GM10847 (cell line): ENCODE results near the gene HSD17B4.

Experiments used
- POLR2A ChIP-seq: IDR thresholded peaks from 2 replicates; pipeline ENCODE4 v1.6.1; 2011; ENCODE audit not compliant: insufficient read length; ENCODE audit errors: extremely low read depth

HSD17B4 gene

GRCh38 chr5:119427060-119427459, 25.2 kb upstream of the HSD17B4 start:
- no peak for TF ChIP-seq POLR2A

GRCh38 chr5:119435436-119436132, 16.7 kb upstream of the HSD17B4 start:
- TF ChIP-seq POLR2A, result no peak

GRCh38 chr5:119439140-119439631, 13.1 kb upstream of the HSD17B4 start:
- TF ChIP-seq POLR2A, result no peak

GRCh38 chr5:119445544-119445943, 6.8 kb upstream of the HSD17B4 start:
- no peak for TF ChIP-seq POLR2A

- no peak for TF ChIP-seq POLR2A
Measured at GRCh38 chr5:119449882-119450281, 2.4 kb upstream of the HSD17B4 start.

GRCh38 chr5:119451561-119451960, 736 bp upstream of the HSD17B4 start:
- TF ChIP-seq POLR2A, result no peak

- no peak for TF ChIP-seq POLR2A
Measured at GRCh38 chr5:119452060-119452372, 281 bp upstream of the HSD17B4 start.

- no peak for TF ChIP-seq POLR2A
Measured at GRCh38 chr5:119453040-119453373, 710 bp downstream of the HSD17B4 start.

- TF ChIP-seq POLR2A, result no peak
Measured at GRCh38 chr5:119454171-119454570, 1.9 kb downstream of the HSD17B4 start.

- no peak for TF ChIP-seq POLR2A
Measured at GRCh38 chr5:119458911-119459632, 6.8 kb downstream of the HSD17B4 start.

- TF ChIP-seq POLR2A, result no peak
Measured at GRCh38 chr5:119465640-119466039, 13.3 kb downstream of the HSD17B4 start.

GRCh38 chr5:119468286-119468685, 16.0 kb downstream of the HSD17B4 start:
- no peak for TF ChIP-seq POLR2A

GRCh38 chr5:119470105-119470763, 17.9 kb downstream of the HSD17B4 start:
- no peak for TF ChIP-seq POLR2A

GRCh38 chr5:119470851-119471451, 18.7 kb downstream of the HSD17B4 start:
- no peak for TF ChIP-seq POLR2A

GRCh38 chr5:119473241-119473640, 20.9 kb downstream of the HSD17B4 start:
- TF ChIP-seq POLR2A, result no peak

- TF ChIP-seq POLR2A, result no peak
Measured at GRCh38 chr5:119476341-119476740, 24.0 kb downstream of the HSD17B4 start.
